SU-DHL-6 (cell line): ENCODE measurements around the gene SLC25A12.

Source experiments
- H2AFZ ChIP-seq: fragments of 200-600 bp; sonication (generic); 2 replicates; pipeline ENCODE4 v1.6.1; 2014; ENCODE audit warnings: low read depth, mild to moderate bottlenecking, moderate library complexity, mixed read lengths, antibody characterized with exemption, low read length; ENCODE audit not compliant: severe bottlenecking
- H3F3A ChIP-seq: fragments of 200-600 bp; shearing (Covaris generic); 2 replicates; pipeline ENCODE4 v1.6.0; 2016; ENCODE audit warnings: antibody characterized with exemption, mild to moderate bottlenecking; ENCODE audit not compliant: insufficient read depth
- H3K27ac ChIP-seq: fragments of 200-600 bp; sonication (generic); 2 replicates; pipeline ENCODE4 v1.5.1; 2016; ENCODE audit warnings: low read depth, mild to moderate bottlenecking, low read length, moderate library complexity, mixed read lengths
- H3K27me3 ChIP-seq: fragments of 200-600 bp; sonication (generic), shearing (Covaris generic); 2 replicates; pipeline ENCODE4 v1.6.0; 2014; ENCODE audit warnings: mild to moderate bottlenecking, low read length
- H3K36me3 ChIP-seq: fragments of 200-600 bp; sonication (generic); 2 replicates; pipeline ENCODE4 v1.6.1; 2014; ENCODE audit warnings: mild to moderate bottlenecking, low read length, mixed read lengths
- H3K4me2 ChIP-seq: fragments of 300-600, 200-600 bp; shearing (Covaris generic), sonication (generic); 2 replicates; pipeline ENCODE4 v1.6.0; 2014; ENCODE audit warnings: low read length, low read depth, mild to moderate bottlenecking; ENCODE audit not compliant: poor library complexity, severe bottlenecking
- H3K4me3 ChIP-seq: fragments of 200-600 bp; sonication (generic); 2 replicates; pipeline ENCODE4 v1.5.1; 2014; ENCODE audit warnings: antibody characterized with exemption, low read length, mild to moderate bottlenecking, mixed read lengths; ENCODE audit not compliant: insufficient read depth, poor library complexity, severe bottlenecking
- H3K79me2 ChIP-seq: fragments of 200-600 bp; sonication (generic); 2 replicates; pipeline ENCODE4 v1.6.1; 2014; ENCODE audit warnings: mild to moderate bottlenecking, low read length, moderate library complexity; ENCODE audit not compliant: insufficient read depth
- H3K9ac ChIP-seq: fragments of 200-600 bp; sonication (generic); 2 replicates; pipeline ENCODE4 v1.7.0; 2014; ENCODE audit warnings: mild to moderate bottlenecking, low read length
- H3K9me2 ChIP-seq: fragments of 200-600 bp; sonication (generic); replicated peaks from 2 replicates; pipeline ENCODE4 v1.6.1; 2014; ENCODE audit warnings: low read length; ENCODE audit not compliant: insufficient read depth
- H3K9me3 ChIP-seq: fragments of 200-600 bp; sonication (generic); 2 replicates; pipeline ENCODE4 v1.6.1; 2014; ENCODE audit warnings: low read length, mixed read lengths; ENCODE audit not compliant: insufficient read depth
- H4K20me1 ChIP-seq: fragments of 200-600 bp; sonication (generic); 2 replicates; pipeline ENCODE4 v1.6.1; 2014; ENCODE audit warnings: low read depth, mild to moderate bottlenecking, antibody characterized with exemption, low read length, moderate library complexity, mixed read lengths
- EZH2phosphoT487 ChIP-seq: fragments of 200-600 bp; sonication (generic), shearing (Covaris generic); conservative IDR thresholded peaks from 2 replicates; pipeline ENCODE4 v1.6.1; 2018; ENCODE audit warnings: mild to moderate bottlenecking, antibody characterized with exemption, low read length, moderate library complexity, mixed read lengths
- TF ChIP-seq, protein P1 (sequence below): fragments of 200-600 bp; sonication (generic); IDR thresholded peaks from one replicate; pipeline ENCODE4 v1.5.1; 2017; ENCODE audit warnings: antibody characterized with exemption, mild to moderate bottlenecking, low read length, moderate library complexity; ENCODE audit not compliant: insufficient read depth, poor library complexity, severe bottlenecking

SLC25A12 gene

DNA sequence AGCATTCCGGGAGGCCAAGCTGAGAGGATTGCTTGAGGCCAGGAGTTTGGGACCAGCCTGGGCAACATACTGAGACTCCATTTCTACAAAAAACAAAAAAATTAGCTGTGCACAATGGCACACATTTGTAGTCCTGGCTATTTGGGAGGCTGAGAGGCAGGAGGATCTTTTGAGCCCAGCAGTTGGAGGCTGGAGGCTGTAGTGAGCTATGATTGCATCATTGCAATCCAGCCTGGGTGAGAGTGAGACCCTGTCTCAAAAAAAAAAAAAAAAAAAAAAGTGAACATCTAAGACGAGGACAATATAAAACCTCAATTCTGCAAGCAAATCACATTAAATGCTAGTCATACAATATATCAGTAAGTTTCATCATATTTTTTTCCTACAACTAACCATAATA is 25.4 kb upstream of the SLC25A12 start:
- TF ChIP-seq, protein P1, sequence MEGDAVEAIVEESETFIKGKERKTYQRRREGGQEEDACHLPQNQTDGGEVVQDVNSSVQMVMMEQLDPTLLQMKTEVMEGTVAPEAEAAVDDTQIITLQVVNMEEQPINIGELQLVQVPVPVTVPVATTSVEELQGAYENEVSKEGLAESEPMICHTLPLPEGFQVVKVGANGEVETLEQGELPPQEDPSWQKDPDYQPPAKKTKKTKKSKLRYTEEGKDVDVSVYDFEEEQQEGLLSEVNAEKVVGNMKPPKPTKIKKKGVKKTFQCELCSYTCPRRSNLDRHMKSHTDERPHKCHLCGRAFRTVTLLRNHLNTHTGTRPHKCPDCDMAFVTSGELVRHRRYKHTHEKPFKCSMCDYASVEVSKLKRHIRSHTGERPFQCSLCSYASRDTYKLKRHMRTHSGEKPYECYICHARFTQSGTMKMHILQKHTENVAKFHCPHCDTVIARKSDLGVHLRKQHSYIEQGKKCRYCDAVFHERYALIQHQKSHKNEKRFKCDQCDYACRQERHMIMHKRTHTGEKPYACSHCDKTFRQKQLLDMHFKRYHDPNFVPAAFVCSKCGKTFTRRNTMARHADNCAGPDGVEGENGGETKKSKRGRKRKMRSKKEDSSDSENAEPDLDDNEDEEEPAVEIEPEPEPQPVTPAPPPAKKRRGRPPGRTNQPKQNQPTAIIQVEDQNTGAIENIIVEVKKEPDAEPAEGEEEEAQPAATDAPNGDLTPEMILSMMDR = no peak
- TF ChIP-seq EZH2phosphoT487 = no peak
- H3K4me2 ChIP-seq = no peak overlapping the region
- no peaks in the 10 kb centered on the region for H3F3A ChIP-seq
- peaks cover under 1% of the 10 kb centered on the region; the same call in 1 of the 2 replicates for H3K36me3 ChIP-seq
- H2AFZ ChIP-seq = no peak overlapping the region
- H3K9me3 ChIP-seq = no peaks in the 10 kb centered on the region
- no peak overlapping the region for H3K27ac ChIP-seq
- H4K20me1 ChIP-seq = no peaks in the 10 kb centered on the region
- H3K79me2 ChIP-seq = peaks cover 20% of the 10 kb centered on the region
- H3K9me2 ChIP-seq = no peaks in the 10 kb centered on the region
- H3K27me3 ChIP-seq = no peaks in the 10 kb centered on the region
- H3K9ac ChIP-seq = no peak overlapping the region
- no peak overlapping the region for H3K4me3 ChIP-seq

DNA sequence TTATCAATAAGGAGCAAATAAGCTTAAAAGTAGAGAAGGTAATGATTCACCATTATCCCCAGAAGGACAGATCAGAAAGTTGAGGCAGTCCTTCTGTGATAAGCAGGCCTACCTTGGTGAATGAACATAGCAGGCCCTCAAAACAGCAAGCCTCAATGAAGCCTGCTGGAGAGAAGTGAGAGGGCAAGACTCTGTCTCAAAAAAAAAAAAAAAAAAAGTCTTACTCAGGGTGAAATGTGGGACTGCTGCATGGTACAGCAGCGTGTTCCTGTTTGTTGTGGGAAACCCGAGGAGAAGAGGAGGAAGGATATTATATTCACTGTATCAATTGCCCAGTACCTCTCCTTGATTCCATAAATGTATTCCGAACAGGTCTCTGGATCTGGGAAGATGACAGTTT is 19.5 kb upstream of the SLC25A12 start:
- Histone ChIP-seq H3K27ac (no peak overlapping the region), H2AFZ (no peak overlapping the region), H3K27me3 (no peaks in the 10 kb centered on the region), H3K9me2 (no peaks in the 10 kb centered on the region), H3K79me2 (no peaks in the 10 kb centered on the region), H4K20me1 (no peaks in the 10 kb centered on the region), H3K4me3 (no peak overlapping the region), H3K9ac (no peak overlapping the region), H3K9me3 (no peaks in the 10 kb centered on the region), H3F3A (no peaks in the 10 kb centered on the region), H3K4me2 (no peak overlapping the region), H3K36me3 (no peaks in the 10 kb centered on the region)
- TF ChIP-seq, protein P1 = no peak
- no peak for TF ChIP-seq EZH2phosphoT487

GRCh38 chr2:171910494-171910893 is 16.4 kb upstream of the SLC25A12 start:
- Histone ChIP-seq H3K79me2 (no peaks in the 10 kb centered on the region), H3K9me2 (no peaks in the 10 kb centered on the region), H2AFZ (no peak overlapping the region), H3K9ac (no peak overlapping the region), H3K4me2 (no peak overlapping the region), H3K27me3 (no peaks in the 10 kb centered on the region), H3K36me3 (no peaks in the 10 kb centered on the region), H3K9me3 (no peaks in the 10 kb centered on the region), H4K20me1 (no peaks in the 10 kb centered on the region), H3K4me3 (no peak overlapping the region), H3F3A (no peaks in the 10 kb centered on the region), H3K27ac (no peak overlapping the region)
- no peak for TF ChIP-seq EZH2phosphoT487
- TF ChIP-seq, protein P1 = no peak

DNA sequence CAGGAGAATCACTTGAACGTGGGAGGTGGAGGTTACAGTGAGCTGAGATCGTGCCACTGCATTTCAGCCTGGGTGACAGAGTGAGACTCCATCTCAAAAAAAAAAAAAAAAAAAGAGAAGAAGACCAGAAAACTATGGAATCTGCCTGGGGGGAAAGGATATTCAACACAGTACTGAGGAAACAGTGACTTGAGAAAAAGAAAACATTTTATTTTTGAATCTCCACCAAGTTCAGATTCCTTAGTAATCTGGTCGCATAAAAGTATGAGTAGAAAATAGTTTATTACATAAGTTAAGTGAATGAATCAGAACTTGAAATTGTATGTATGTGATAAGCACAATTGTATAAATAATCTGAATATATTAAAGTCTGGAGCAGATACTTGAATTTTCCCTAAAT is 15.2 kb upstream of the SLC25A12 start:
- no peaks in the 10 kb centered on the region for H3K9me2 ChIP-seq
- no peak overlapping the region for H3K9ac ChIP-seq
- TF ChIP-seq EZH2phosphoT487 = no peak
- TF ChIP-seq, protein P1 = no peak
- H3K9me3 ChIP-seq = no peaks in the 10 kb centered on the region
- H3F3A ChIP-seq = no peaks in the 10 kb centered on the region
- no peak overlapping the region for H3K4me2 ChIP-seq
- H3K79me2 ChIP-seq = no peaks in the 10 kb centered on the region
- H2AFZ ChIP-seq = no peak overlapping the region
- H3K27ac ChIP-seq = no peak overlapping the region
- H3K4me3 ChIP-seq = no peak overlapping the region
- H3K36me3 ChIP-seq = no peaks in the 10 kb centered on the region
- H3K27me3 ChIP-seq = no peaks in the 10 kb centered on the region
- H4K20me1 ChIP-seq = no peaks in the 10 kb centered on the region
